Measurements from ENCODE around the gene COMT.
"Not testable (repeated sequence)": the region's sequence is repeated elsewhere in the genome, so short reads cannot be mapped to it uniquely, and the experiment has no call there.

COMT gene

DNA sequence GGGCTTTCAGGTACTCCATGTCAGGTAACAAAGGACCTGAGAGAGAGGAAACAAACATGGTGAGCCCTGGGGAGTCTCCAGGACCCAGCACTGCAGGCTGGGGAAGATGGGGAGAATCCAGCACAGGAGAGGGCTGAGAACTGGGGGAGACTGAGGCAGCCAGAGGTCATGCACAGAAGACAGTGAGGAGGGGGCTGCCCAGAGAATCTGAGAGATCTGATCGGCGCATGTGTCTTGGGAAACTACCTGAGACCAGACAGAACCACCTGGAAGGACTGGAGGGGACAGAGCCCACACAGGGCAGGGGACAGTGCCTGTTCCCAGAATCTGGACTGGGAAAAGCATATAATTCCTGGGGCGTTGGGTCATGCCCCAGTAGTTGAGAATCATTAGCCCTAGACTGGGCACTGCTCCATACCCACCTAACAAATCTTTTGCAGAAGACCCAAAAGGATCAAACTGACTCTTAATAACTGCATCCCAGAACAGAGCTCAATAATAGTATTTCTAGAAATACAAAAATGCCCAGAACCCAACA lies 20.0 kb upstream of the COMT start:
- DNase-seq (ENCODE audit: low spot score), result no peak
- no peak overlapping the region for H3K27ac ChIP-seq
- TF ChIP-seq, protein P1, sequence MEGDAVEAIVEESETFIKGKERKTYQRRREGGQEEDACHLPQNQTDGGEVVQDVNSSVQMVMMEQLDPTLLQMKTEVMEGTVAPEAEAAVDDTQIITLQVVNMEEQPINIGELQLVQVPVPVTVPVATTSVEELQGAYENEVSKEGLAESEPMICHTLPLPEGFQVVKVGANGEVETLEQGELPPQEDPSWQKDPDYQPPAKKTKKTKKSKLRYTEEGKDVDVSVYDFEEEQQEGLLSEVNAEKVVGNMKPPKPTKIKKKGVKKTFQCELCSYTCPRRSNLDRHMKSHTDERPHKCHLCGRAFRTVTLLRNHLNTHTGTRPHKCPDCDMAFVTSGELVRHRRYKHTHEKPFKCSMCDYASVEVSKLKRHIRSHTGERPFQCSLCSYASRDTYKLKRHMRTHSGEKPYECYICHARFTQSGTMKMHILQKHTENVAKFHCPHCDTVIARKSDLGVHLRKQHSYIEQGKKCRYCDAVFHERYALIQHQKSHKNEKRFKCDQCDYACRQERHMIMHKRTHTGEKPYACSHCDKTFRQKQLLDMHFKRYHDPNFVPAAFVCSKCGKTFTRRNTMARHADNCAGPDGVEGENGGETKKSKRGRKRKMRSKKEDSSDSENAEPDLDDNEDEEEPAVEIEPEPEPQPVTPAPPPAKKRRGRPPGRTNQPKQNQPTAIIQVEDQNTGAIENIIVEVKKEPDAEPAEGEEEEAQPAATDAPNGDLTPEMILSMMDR (IDR thresholded peaks at IDR 0.05), result no peak
- no peak overlapping the region for H3K4me3 ChIP-seq

DNA sequence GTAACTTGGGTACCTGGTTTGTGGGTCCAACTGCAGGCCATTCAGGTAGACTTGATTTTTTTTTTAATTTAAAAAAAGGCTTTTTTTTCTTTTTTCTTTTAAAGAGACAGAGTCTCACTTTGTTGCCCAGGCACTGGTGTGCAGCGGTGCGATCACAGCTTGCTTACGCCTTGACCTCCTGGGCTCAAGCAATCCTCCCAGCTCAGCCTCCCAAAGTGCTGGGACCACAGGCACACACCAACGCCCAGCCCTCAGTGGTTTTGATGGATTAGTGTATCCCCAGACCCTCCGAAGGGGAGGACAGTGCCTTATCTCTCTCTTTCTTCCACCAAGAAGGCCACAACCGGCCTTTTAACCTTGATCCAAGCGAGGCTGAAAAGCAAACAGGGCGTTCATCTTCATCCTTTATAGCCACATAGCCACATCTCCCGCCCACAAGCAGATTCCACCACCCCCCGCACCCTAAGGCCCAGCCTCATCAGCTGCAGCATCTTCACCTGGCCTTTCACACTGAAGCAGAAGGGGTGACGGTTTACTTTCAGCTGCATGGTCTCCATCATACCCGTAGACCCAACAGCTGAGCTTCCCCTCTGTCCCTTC lies 17.6 kb upstream of the COMT start:
- H3K27ac ChIP-seq, result no peak overlapping the region
- no peak overlapping the region for H3K4me3 ChIP-seq
- DNase-seq (ENCODE audit: low spot score), result no peak
- TF ChIP-seq, protein P1 (IDR thresholded peaks at IDR 0.05), result no peak

DNA sequence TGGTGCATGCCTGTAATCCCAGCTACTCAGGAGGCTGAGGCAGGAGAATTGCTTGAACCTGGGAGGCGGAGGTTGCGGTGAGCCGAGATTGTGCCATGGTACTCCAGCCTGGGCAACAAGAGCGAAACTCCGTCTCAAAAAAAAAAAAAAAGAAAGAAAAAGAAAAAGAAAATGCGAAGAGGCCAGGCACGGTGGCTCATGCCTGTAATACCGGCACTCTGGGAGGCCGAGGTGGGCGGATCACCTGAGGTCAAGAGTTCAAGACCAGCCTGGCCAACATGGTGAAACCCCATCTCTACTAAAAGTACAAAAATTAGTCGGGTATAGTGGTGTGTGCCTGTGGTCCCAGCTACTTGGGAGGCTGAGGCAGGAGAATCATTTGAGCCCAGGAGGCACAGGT lies 15.5 kb upstream of the COMT start:
- not testable (repeated sequence) for H3K27ac ChIP-seq; DNase-seq (ENCODE audit: low spot score); H3K4me3 ChIP-seq

DNA sequence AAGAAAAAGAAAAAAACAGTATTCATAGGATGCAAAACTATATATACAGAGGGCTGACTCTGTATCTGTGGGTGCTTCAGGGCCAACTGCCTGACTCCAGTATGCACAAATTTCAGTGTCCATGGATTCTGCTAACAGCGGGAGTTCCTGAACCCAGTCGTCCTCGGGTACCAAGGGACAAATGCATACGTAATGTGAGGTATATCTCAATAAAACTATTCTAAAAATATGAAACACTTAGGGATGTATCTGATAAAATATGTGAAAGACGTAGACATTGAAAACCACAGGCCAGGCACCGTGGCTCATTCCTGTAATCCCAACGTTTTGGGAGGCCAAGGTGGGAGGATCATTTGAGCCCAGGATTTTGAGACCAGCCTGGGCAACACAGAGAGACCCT lies 13.9 kb upstream of the COMT start:
- Histone ChIP-seq H3K4me3 (no peak overlapping the region), H3K27ac (no peak overlapping the region)
- TF ChIP-seq, protein P1 (IDR thresholded peaks at IDR 0.05), result no peak
- DNase-seq (ENCODE audit: low spot score), result no peak

DNA sequence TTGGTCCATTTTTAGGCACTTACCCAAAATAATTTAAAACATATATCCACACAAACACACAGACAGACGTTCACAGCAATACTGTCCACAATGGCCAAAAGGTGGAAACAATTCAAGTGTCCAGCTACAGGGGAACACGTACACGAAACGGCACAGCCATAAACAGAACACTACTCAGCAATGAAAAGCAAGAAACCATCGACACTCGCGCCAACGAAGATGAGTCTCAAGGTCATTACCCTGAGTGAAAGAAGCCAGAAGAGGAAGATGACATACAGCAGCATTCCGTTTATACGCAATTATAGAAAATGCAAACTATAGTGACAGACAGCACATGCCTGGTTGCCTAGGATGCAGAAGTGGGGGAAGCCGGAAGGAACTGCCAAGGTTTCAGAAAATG lies 13.4 kb upstream of the COMT start:
- TF ChIP-seq, protein P1 (IDR thresholded peaks at IDR 0.05), result no peak
- no peak overlapping the region for H3K4me3 ChIP-seq
- DNase-seq (ENCODE audit: low spot score), result no peak
- H3K27ac ChIP-seq, result no peak overlapping the region

DNA sequence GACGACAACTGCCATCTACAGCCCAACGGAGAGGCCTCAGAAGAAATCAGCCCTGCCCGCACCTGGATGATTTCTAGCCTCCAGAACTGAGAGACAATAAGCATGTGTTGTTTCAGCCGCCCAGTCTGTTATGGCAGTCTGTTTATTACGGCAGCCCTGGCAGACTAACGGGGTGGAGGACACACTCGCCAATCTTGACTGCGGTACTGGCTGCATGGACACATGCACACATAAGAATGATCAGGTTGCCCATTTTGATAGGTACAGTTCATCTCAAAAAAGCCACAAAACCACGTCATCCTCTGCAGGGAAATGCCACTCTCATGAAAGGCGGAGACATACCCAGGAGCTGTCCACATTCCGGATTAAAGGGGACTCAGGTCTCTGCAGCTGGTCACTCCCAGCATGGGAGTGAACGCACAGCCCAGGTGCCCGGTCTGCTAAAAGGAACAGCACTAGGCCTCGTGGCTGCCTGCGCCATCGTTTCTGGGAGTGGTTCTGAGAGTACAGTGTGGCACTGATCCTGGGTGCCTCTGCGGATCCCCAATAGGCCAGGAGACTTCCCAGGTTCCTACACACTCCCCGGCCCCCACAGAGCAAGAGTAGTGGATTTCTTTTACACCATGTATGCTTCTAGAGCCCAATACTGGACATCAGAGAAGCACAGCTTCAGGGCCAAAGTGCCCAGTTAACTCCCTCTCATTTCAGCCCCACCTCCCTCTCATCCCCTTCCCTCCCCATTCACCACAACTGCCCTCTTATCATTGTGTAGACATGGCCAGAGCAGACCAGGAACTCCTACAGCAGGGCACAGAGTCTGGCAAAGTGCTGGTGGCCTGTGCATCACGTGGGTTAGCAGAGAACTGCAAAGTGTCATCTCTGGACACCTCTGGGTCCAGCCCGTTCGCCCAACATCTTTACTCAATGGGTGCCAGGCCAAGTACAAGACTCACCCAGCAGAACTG lies 11.7 kb upstream of the COMT start:
- TF ChIP-seq, protein P1 (IDR thresholded peaks at IDR 0.05), result no peak
- no peak for DNase-seq (ENCODE audit: low spot score)
- Histone ChIP-seq H3K27ac (no peak overlapping the region), H3K4me3 (no peak overlapping the region)

DNA sequence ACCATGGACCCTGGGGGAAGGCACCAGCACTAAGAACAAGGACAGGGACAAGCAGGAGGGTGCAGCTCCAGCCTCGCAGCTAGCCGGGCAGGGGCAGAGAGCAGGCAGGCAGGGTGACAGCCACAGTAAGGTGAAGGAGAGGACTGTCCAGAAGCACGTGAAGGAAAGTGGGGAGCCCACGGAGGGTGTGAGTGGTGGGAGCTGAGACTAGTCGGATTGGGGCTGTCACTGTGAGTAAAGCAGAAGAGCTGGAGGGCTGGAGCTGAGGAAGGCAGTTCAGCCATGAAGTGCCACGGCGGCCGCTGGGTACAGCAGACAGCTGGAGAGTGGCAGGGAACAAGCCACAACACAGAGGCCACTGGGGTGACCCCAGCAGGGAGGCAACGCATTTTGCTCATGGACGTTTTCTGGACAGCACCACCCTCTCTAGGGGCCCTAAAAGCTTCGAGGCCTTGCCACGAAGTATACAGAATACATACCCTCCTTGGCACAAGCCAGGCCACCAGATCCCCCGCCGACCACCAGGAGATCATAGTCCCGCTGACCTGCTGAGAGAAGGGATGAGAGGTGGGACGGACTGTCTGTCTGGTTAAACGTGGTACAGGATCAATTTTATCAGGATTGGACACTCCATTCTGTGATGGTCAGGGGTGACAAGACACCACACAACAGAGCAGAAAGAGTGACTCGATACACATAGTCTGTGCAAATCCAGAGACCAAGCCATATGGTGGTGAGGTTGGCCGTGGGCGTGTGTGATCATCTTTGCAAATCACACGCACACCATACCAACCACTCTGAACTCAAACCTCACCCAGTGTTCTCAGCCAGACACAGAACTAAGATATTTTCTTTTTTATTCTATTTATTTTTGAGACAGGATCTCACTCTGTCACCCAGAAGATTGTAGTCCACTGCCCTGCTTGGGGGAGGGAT lies 10.8 kb upstream of the COMT start:
- Histone ChIP-seq H3K27ac (no peak overlapping the region), H3K4me3 (no peak overlapping the region)
- TF ChIP-seq, protein P1 (IDR thresholded peaks at IDR 0.05), result no peak
- no peak for DNase-seq (ENCODE audit: low spot score)

Measured in coronary artery (tissue), 2 donors.